Measurements from ENCODE around the gene AKAP6.

GRCh38 chr14:32366986-32367385, 37.9 kb downstream of the AKAP6 start:
- TF ChIP-seq POLR2AphosphoS2 (IDR thresholded peaks at IDR 0.05; ENCODE audit: low read depth, low read length): no peak
- no peak for TF ChIP-seq IRF3 (IDR thresholded peaks at IDR 0.05)
- TF ChIP-seq POLR2AphosphoS5 (IDR thresholded peaks at IDR 0.05; ENCODE audit: low read length): no peak
